Naive thymus-derived CD4-positive, alpha-beta T cell (primary cell): ENCODE measurements around the gene CRLF1. TPM values are rescaled to one million over a fixed set of nuclear protein-coding genes. Genes with fewer than 3 reads are reported as not detected.
A peak's percentile ranks its signal among the peaks of the same experiment; 100 is the strongest.

Source experiments
- ATAC-seq: fragments of 150-1000 bp; cut with Tn5 transposase; 2 replicates; pipeline ENCODE4 v1.10.0; 2021; ENCODE audit warnings: mild to moderate bottlenecking, moderate library complexity
- CTCF ChIA-PET: fragments of 350-600 bp; sonication (Branson Sonifier 250); formaldehyde crosslinking; loops from one replicate; lab custom pipeline; 2021; ENCODE audit warnings: antibody characterized with exemption; lab: Charles Lee
- POLR2A ChIA-PET: fragments of 350-600 bp; sonication (Branson Sonifier 250); formaldehyde crosslinking; loops from one replicate; lab custom pipeline; 2021; ENCODE audit warnings: antibody characterized with exemption, inconsistent platforms; lab: Charles Lee
- DNase-seq, 9 donors: peaks; one replicate each; pipeline versions ENCODE4 v3.0.0 to v3.0.0-alpha.2; 2020 to 2022; ENCODE audit warnings: mixed read lengths in 1 of 9
- H3K27ac ChIP-seq: one replicate; pipeline ENCODE4 v1.7.0; 2013; ENCODE audit warnings: mild to moderate bottlenecking, low read depth, low read length, moderate library complexity
- H3K27me3 ChIP-seq, 2 donors: one replicate each; pipeline ENCODE4 v1.7.0; 2013; ENCODE audit warnings: low read length in 2 of 2, mild to moderate bottlenecking in 2 of 2, moderate library complexity in 2 of 2; ENCODE audit not compliant: control insufficient read depth in 2 of 2, insufficient read depth in 2 of 2
- H3K36me3 ChIP-seq, 3 experiments: 1 replicate in 2 of 3; 2 replicates in 1 of 3; pipeline ENCODE4 v1.7.0; 2013; ENCODE audit warnings: low read length in 3 of 3, mild to moderate bottlenecking in 3 of 3, moderate library complexity in 1 of 3; ENCODE audit not compliant: insufficient read depth in 3 of 3, control insufficient read depth in 2 of 3
- H3K4me1 ChIP-seq, 2 donors: one replicate each; pipeline ENCODE4 v1.7.0; 2013; ENCODE audit warnings: low read length in 2 of 2, mild to moderate bottlenecking in 2 of 2, moderate library complexity in 1 of 2; ENCODE audit not compliant: control insufficient read depth in 2 of 2, insufficient read depth in 2 of 2
- H3K4me3 ChIP-seq: 2 replicates; pipeline ENCODE4 v1.7.0; 2013; ENCODE audit warnings: mild to moderate bottlenecking, low read length
- H3K9me3 ChIP-seq, 3 experiments: 1 replicate in 2 of 3; 2 replicates in 1 of 3; pipeline ENCODE4 v1.7.0; 2013; ENCODE audit warnings: low read length in 3 of 3; ENCODE audit not compliant: control insufficient read depth in 2 of 3
- H3K27ac Mint-ChIP-seq, 9 donors: one replicate each; pipeline ENCODE4 v1.8.0; 2020 to 2022; ENCODE audit warnings: mixed read lengths in 9 of 9, mild to moderate bottlenecking in 8 of 9, moderate library complexity in 5 of 9, inconsistent platforms in 2 of 9
- H3K27me3 Mint-ChIP-seq, 5 donors: one replicate each; pipeline ENCODE4 v1.8.0; 2021 to 2022; ENCODE audit warnings: mixed read lengths in 5 of 5, mild to moderate bottlenecking in 1 of 5
- H3K36me3 Mint-ChIP-seq, 5 donors: one replicate each; pipeline ENCODE4 v1.8.0; 2020 to 2022; ENCODE audit warnings: mixed read lengths in 5 of 5, mild to moderate bottlenecking in 3 of 5, inconsistent platforms in 1 of 5
- H3K4me1 Mint-ChIP-seq, 7 donors: one replicate each; pipeline ENCODE4 v1.8.0; 2020 to 2022; ENCODE audit warnings: mixed read lengths in 7 of 7, mild to moderate bottlenecking in 3 of 7, inconsistent platforms in 1 of 7
- H3K4me3 Mint-ChIP-seq, 10 donors: one replicate each; pipeline ENCODE4 v1.8.0; 2020 to 2022; ENCODE audit warnings: mild to moderate bottlenecking in 10 of 10, mixed read lengths in 10 of 10, moderate library complexity in 6 of 10, inconsistent platforms in 2 of 10
- H3K9me3 Mint-ChIP-seq, 11 donors: one replicate each; pipeline ENCODE4 v1.8.0; 2020 to 2022; ENCODE audit warnings: mixed read lengths in 11 of 11, mild to moderate bottlenecking in 4 of 11, inconsistent platforms in 1 of 11, moderate library complexity in 1 of 11
- intact Hi-C, 2 donors: fragments of 100-400 bp; cut with micrococcal nuclease; formaldehyde crosslinking; loops; one replicate each; pipeline ENCODE4 v1.15.1; 2023
- polyA plus RNA-seq, 2 donors: library from polyadenylated mRNA; unstranded; fragments of 300-500 nt; fragmentation: Illumina TruSeq; gene quantifications; one replicate each; pipeline ENCODE4 v1.2.3, GENCODE V29; 2021
- total RNA-seq, 6 experiments: library from RNA in 5 of 6; stranded (reverse) in 5 of 6; gene quantifications; 1 replicate in 5 of 6; 2 replicates in 1 of 6; pipeline ENCODE4 v1.2.3 and lab custom pipeline; 2021 to 2026

The CRLF1 gene
- total and polyA plus RNA-seq, 7 experiments from 2014 or later, result 0.28 to 0.49 TPM; not detected in 5

DNA sequence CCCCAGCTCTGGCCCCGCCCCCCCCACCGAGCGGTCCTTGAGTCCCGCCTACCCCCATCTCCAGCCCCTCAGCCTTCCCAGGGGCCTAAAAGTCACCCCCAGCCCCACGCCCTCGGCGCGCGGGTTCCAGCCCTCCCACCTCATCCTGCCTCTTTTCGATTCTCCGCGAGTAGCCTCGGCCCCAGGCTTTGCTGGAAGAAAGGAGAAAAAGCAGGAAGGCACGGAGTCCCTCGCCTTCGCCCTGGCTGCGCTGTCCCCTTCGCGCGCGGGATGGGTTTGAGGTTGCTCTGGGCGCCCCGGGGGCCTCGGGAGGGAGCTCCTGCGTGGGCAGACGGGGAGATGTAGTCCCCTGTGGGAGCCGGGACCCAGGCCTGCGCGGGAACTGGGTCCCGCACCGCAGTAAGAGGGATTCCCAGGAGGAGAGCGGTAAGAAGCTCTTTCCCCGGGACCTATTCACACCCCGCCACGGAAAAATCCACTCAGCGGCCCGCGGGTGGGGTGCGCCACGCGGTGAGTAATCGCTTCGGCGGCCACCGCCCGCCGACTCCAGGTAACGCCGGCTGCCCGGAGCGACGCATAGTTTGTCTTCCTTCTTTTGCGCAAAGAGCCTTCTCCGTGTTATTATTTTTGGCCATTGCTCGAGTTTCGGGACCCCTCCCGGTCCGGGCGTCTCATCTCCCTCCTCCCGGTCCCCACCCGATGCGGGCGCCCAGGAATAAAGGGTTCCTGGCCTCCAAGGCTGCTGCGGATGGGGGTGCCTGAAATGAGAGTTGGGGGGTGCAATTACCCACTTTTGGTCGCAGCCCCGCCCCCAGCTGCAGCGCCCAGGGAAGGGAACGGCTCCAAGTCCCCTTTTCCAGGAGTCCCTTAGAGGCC is 865 bp upstream of the CRLF1 start:
- Histone ChIP-seq H3K4me1 (peaks cover 7 to 11% of the 10 kb centered on the region in 2 donors), H3K27me3 (peaks cover 8 to 40% of the 10 kb centered on the region in 2 donors), H3K36me3 (no peaks in the 10 kb centered on the region), H3K9me3 (no peaks in the 10 kb centered on the region), H3K27ac (no peak overlapping the region), H3K4me3 (no peak overlapping the region)
- Mint-ChIP-seq H3K36me3 (peaks cover 0 to 4% (median 0%) of the 10 kb centered on the region in 5 donors), H3K4me3 (peak overlapping the region in 4 of 10 donors; percentile 11 to 65 (median 22)), H3K27ac (no peak overlapping the region), H3K4me1 (peaks cover 12 to 38% (median 26%) of the 10 kb centered on the region in 7 donors), H3K27me3 (peaks cover 49 to 77% (median 63%) of the 10 kb centered on the region in 5 donors), H3K9me3 (peaks cover 0 to 3% (median 0%) of the 10 kb centered on the region in 11 donors)
- POLR2A ChIA-PET, result no interaction called here
- DNase-seq, result no peak
- no peak for ATAC-seq
- intact Hi-C loops, result no loop called here
- CTCF ChIA-PET, result no interaction called here

DNA sequence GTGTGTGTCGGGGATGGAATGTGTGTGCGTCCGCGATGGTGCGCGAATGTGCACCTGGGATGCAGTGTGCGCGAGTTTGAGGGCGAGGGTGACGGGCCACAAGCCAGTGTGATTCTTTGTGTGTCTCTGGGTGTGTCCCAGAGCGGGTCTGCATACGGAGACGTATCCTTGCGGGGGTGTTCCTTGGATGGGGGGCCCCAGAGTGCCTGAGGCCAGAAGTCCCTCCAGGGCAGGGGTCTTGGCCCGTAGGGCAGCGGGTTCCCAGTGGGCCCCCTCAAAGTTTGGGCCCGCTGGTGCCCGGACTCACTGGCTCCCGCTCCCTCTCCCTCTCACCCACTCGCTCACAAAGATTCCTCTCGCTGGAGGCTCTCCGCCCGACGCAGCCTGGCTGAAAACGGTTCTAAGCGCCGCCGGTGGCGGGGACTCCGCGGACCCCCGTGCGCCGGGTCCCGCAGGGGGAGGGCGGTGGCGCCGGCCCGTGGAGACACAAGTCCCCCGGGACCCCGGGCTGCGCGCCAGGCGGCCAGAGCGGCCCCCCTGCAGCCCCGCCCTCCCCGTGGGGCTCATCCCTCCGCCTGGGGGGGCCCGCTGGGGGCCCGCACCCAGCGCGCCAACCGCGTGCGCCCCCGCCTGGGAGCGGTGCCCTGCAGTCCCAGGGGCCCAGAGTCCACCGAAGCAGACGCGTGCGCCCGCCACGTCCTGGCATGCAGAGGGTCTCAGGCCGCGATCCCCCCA is 886 bp downstream of the CRLF1 start:
- intact Hi-C loops, result no loop called here
- no peak overlapping the region for H3K27ac ChIP-seq
- H3K4me3 ChIP-seq, result no peak overlapping the region
- H3K4me1 ChIP-seq, result no peaks in the 10 kb centered on the region
- H3K36me3 Mint-ChIP-seq, result peaks cover 0 to 4% (median 0%) of the 10 kb centered on the region in 5 donors
- DNase-seq (no peak), ATAC-seq (no peak)
- peak overlapping the region; percentile 3 to 82 (median 47) for H3K4me3 Mint-ChIP-seq
- H3K9me3 ChIP-seq, result no peaks in the 10 kb centered on the region
- H3K4me1 Mint-ChIP-seq, result peaks cover 2 to 26% (median 13%) of the 10 kb centered on the region in 7 donors
- CTCF ChIA-PET, result no interaction called here
- peaks cover 4 to 30% of the 10 kb centered on the region in 2 donors for H3K27me3 ChIP-seq
- H3K27ac Mint-ChIP-seq, result peak overlapping the region in 1 of 9 donors; percentile 67
- H3K9me3 Mint-ChIP-seq, result peaks cover 0 to 3% (median 0%) of the 10 kb centered on the region in 11 donors
- peaks cover 47 to 73% (median 63%) of the 10 kb centered on the region in 5 donors for H3K27me3 Mint-ChIP-seq
- H3K36me3 ChIP-seq, result no peaks in the 10 kb centered on the region
- POLR2A ChIA-PET, result no interaction called here

DNA sequence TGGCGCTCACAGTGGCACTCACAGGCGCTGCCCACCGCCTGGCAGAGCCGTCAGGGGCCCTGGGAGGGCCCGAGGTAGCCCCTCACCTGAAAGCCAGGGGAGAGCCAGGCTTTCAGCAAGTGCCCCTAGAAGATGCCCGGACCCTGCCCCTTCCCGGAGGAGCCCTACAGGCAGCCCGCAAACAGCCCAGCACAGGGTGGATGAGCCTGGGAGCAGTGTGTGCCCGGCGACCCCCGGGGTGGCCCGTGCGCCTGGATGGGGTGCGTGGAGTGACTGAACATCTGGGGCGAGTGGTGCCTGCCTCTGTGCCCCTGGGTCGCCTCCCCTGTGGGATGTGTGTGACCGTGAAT is 1.4 kb downstream of the CRLF1 start:
- DNase-seq (no peak), ATAC-seq (no peak)
- H3K27ac Mint-ChIP-seq, result peak overlapping the region in 1 of 9 donors; percentile 67
- intact Hi-C loops, result no loop called here
- Histone ChIP-seq H3K36me3 (no peaks in the 10 kb centered on the region), H3K4me3 (no peak overlapping the region), H3K27me3 (peaks cover 4 to 26% of the 10 kb centered on the region in 2 donors), H3K4me1 (no peaks in the 10 kb centered on the region), H3K27ac (no peak overlapping the region), H3K9me3 (no peaks in the 10 kb centered on the region)
- POLR2A ChIA-PET, result no interaction called here
- H3K36me3 Mint-ChIP-seq, result peaks cover 0 to 4% (median 0%) of the 10 kb centered on the region in 5 donors
- H3K27me3 Mint-ChIP-seq, result peaks cover 47 to 70% (median 60%) of the 10 kb centered on the region in 5 donors
- peaks cover 0 to 3% (median 0%) of the 10 kb centered on the region in 11 donors for H3K9me3 Mint-ChIP-seq
- CTCF ChIA-PET, result no interaction called here
- H3K4me1 Mint-ChIP-seq, result peaks cover 2 to 26% (median 13%) of the 10 kb centered on the region in 7 donors
- H3K4me3 Mint-ChIP-seq, result peak overlapping the region; percentile 3 to 82 (median 47)

- Mint-ChIP-seq H3K4me1 (peaks cover 2 to 26% (median 13%) of the 10 kb centered on the region in 7 donors), H3K27me3 (peaks cover 47 to 66% (median 56%) of the 10 kb centered on the region in 5 donors), H3K9me3 (peaks cover 0 to 3% (median 0%) of the 10 kb centered on the region in 11 donors), H3K36me3 (peaks cover 0 to 4% (median 0%) of the 10 kb centered on the region in 5 donors), H3K4me3 (peak overlapping the region in 2 of 10 donors; percentile 16 to 76), H3K27ac (no peak overlapping the region)
- Histone ChIP-seq H3K9me3 (no peaks in the 10 kb centered on the region), H3K27ac (no peak overlapping the region), H3K4me3 (no peak overlapping the region), H3K4me1 (no peaks in the 10 kb centered on the region), H3K27me3 (peaks cover 4 to 23% of the 10 kb centered on the region in 2 donors), H3K36me3 (no peaks in the 10 kb centered on the region)
- ChIA-PET CTCF (interaction anchor here (0.5 kb wide), 1 partner anchor 68 kb away, joined by 3 read pairs; no protein-coding TSS in a partner anchor), POLR2A (interaction anchor here (1.0 kb wide), 1 partner anchor 16 kb away, joined by 3 read pairs; the partner anchor contains the start of gene REX1BD)
- intact Hi-C loops, result no loop called here
- DNase-seq (no peak), ATAC-seq (no peak)
Measured at GRCh38 chr19:18604820-18605159, 1.8 kb downstream of the CRLF1 start.

DNA sequence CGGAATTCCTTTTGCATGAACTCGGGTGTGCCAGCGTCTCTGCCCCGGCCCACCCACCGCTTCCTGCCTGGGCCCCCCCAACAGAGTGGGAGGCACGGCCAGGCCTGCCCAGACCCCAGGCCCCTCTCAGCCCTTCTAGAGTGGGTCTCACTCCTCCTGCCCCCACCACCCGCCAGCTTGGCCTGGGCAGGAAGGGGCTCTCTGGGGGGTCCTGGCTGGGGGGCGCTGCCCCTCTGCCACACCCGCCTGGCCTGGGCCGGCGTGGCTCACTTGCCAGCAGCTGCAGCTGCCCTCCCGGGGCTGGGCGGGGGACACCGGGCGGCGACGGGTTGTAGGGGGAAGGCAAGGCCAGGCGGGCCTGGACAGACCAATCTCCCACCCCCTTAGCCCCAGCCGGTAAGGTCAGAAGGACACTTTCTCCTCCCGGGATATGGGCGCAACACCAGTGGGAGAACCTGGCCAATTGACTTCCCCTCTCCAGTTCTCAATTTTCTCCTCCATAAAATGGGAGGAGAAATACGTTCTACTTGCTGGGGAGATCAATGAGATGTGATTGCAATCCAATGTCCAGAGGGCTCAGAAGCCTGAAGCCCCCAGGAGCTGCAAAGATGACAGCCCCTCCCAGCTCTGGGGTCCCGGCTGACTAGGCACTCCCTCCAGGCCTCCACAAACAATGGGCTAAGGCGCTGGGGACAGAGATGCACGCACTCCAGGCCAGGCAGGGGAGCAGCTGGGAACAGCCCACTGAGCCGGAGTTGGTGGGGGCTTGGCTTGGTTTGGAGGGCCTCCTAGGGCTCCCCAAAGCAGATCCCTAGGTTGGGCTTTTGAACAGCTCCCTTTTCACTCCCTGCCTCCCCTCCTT is 2.4 kb downstream of the CRLF1 start:
- no peaks in the 10 kb centered on the region for H3K36me3 ChIP-seq
- H3K27ac ChIP-seq, result no peak overlapping the region
- Mint-ChIP-seq H3K27me3 (peaks cover 42 to 61% (median 53%) of the 10 kb centered on the region in 5 donors), H3K4me1 (peaks cover 2 to 23% (median 13%) of the 10 kb centered on the region in 7 donors), H3K9me3 (peaks cover 0 to 3% (median 0%) of the 10 kb centered on the region in 11 donors), H3K36me3 (peaks cover 0 to 4% (median 0%) of the 10 kb centered on the region in 5 donors), H3K27ac (no peak overlapping the region), H3K4me3 (no peak overlapping the region)
- CTCF ChIA-PET, result interaction anchor here (0.5 kb wide), 1 partner anchor 69 kb away, joined by 3 read pairs; no protein-coding TSS in a partner anchor
- intact Hi-C loops, result no loop called here
- peaks cover 4 to 20% of the 10 kb centered on the region in 2 donors for H3K27me3 ChIP-seq
- H3K4me1 ChIP-seq, result no peaks in the 10 kb centered on the region
- POLR2A ChIA-PET, result interaction anchor here (1.0 kb wide), 1 partner anchor 15 kb away, joined by 3 read pairs; the partner anchor contains the start of gene REX1BD
- H3K4me3 ChIP-seq, result no peak overlapping the region
- H3K9me3 ChIP-seq, result no peaks in the 10 kb centered on the region
- DNase-seq (no peak), ATAC-seq (no peak)
